ENCODE results near the gene ADGRA1. TPM values are rescaled to one million over a fixed set of nuclear protein-coding genes. Genes with fewer than 3 reads are reported as not detected.

Gene ADGRA1
- total and polyA plus RNA-seq, 10 of the 15 experiments (the other 5 are each of a cell fraction or from before 2014, with no cell fraction given) = not detected

- BruUV-seq (replicated peaks) = no TSS peak
- intact Hi-C loops (cut with micrococcal nuclease; ENCODE audit: unreplicated experiment) = no loop called here
These were observed 2.2 kb upstream of the ADGRA1 start for GRCh38 chr10:133085251-133086125.

More at GRCh38 chr10:133085251-133086125, 2.2 kb upstream of the ADGRA1 start:
- Histone ChIP-seq H2AFZ (ENCODE audit: control insufficient read depth, low read depth, low read length) (no peak overlapping the region), H3K27ac (ENCODE audit: control insufficient read depth, insufficient read depth) (no peak overlapping the region), H3K9me3 (replicated peaks; ENCODE audit: control insufficient read depth, insufficient read depth, low read length) (no peaks in the 10 kb centered on the region; the same call in 2 of the 3 replicates), H3K79me2 (ENCODE audit: control insufficient read depth, insufficient read depth, low read length) (no peaks in the 10 kb centered on the region), H4K20me1 (ENCODE audit: control insufficient read depth, insufficient read depth) (no peaks in the 10 kb centered on the region), H3K4me2 (ENCODE audit: control insufficient read depth, insufficient read depth) (no peak overlapping the region), H3K4me3 (no peak overlapping the region), H3K9ac (ENCODE audit: control insufficient read depth, insufficient read depth, low read length) (no peak overlapping the region), H3K36me3 (ENCODE audit: control insufficient read depth in 2 of 2, insufficient read depth in 2 of 2, low read length in 1 of 2) (no peaks in the 10 kb centered on the region), H3K27me3 (replicated peaks in 1 of 2; ENCODE audit: control insufficient read depth in 2 of 2, insufficient read depth in 2 of 2, low read length in 1 of 2) (no peaks in the 10 kb centered on the region), H3K4me1 (ENCODE audit: control insufficient read depth, insufficient read depth, low read length) (no peaks in the 10 kb centered on the region)
- in situ Hi-C loops (cut with MboI) = no loop called here
- SMC1A ChIA-PET (ENCODE audit: uncharacterized antibody, unreplicated experiment) = no interaction called here
- CTCF ChIA-PET = no interaction called here
- no peak for FAIRE-seq
- no peak for DNase-seq (ENCODE audit: low read depth, low spot score)
- POLR2A ChIA-PET = no interaction called here
- TF ChIP-seq HDAC6 (IDR thresholded peaks at IDR 0.05; ENCODE audit: unreplicated experiment) (no peak), TCF12 (IDR thresholded peaks at IDR 0.05; ENCODE audit: low read depth, low read length) (no peak), RB1 (IDR thresholded peaks at IDR 0.05; ENCODE audit: borderline replicate concordance) (no peak), SKIL (IDR thresholded peaks at IDR 0.05; ENCODE audit: low read depth, poor library complexity, severe bottlenecking) (no peak), BHLHE40 (IDR thresholded peaks at IDR 0.05; ENCODE audit: borderline replicate concordance in 1 of 2, low read depth in 2 of 2, low read length in 1 of 2) (no peak), BCL11A (IDR thresholded peaks at IDR 0.05; ENCODE audit: low read depth, low read length) (no peak), KLF5 (IDR thresholded peaks at IDR 0.05; ENCODE audit: partially characterized antibody) (no peak), NFYB (IDR thresholded peaks at IDR 0.05; ENCODE audit: insufficient read depth, low read depth, low read length) (no peak), RAD51 (IDR thresholded peaks at IDR 0.05) (no peak), CBFB (IDR thresholded peaks at IDR 0.05; ENCODE audit: low read depth) (no peak), MAX (IDR thresholded peaks at IDR 0.05; ENCODE audit: low read depth, low read length) (no peak), BRCA1 (IDR thresholded peaks at IDR 0.05; ENCODE audit: low read depth, low read length) (no peak), GABPA (IDR thresholded peaks at IDR 0.05; ENCODE audit: low read depth) (no peak), ZNF384 (IDR thresholded peaks at IDR 0.05; ENCODE audit: borderline replicate concordance, low read depth, low read length) (no peak), FOS (IDR thresholded peaks at IDR 0.05; ENCODE audit: borderline replicate concordance, extremely low read depth, insufficient read length) (no peak), RAD21 (IDR thresholded peaks at IDR 0.05; ENCODE audit: insufficient read depth, low read depth, low read length) (no peak)
- ATAC-seq = no peak
- 44% methylated on average over 32 of the region's 32 CpGs for WGBS (ENCODE audit: insufficient coverage, insufficient replicate concordance, low lambda C conversion rate, missing lambda C conversion rate)
- RAD21 ChIA-PET (ENCODE audit: unreplicated experiment) = no interaction called here
